Skin epidermis (tissue), 12 donors: Measurements from ENCODE around the gene NAXE.
"Not testable (repeated sequence)": the region's sequence is repeated elsewhere in the genome, so short reads cannot be mapped to it uniquely, and the experiment has no call there.

ENCODE experiments used
- H3K27ac ChIP-seq, 21 experiments: fragments of 200-600 bp; sonication (generic) in 11 of 21; one replicate each; pipeline ENCODE4 v1.5.0; 2020; ENCODE audit warnings: mild to moderate bottlenecking in 3 of 21, inconsistent platforms in 2 of 21, moderate library complexity in 2 of 21
- H3K4me3 ChIP-seq, 7 experiments: fragments of 200-600 bp; sonication (generic) in 2 of 7; one replicate each; pipeline ENCODE4 v1.5.0; 2020; ENCODE audit warnings: inconsistent platforms in 2 of 7, mild to moderate bottlenecking in 2 of 7, moderate library complexity in 1 of 7

Gene NAXE

DNA sequence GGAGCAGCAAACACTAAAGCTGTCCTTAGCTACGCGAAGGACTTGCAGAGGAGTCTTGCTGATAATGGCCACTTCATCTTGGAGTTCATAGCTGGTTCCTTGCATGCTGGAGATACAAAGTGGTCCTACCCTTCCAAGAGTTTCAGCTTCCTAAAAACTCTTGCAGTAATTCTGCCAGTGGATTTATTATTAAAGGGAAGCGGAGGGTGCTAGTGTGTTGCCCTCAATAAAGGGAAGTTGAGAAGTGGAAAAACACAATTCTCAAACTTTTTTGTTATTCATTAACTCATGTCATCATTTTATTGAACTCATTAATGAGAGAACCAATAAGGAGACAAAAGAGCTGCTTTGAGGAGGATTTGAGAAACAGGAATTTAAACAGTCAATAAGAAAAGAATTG, 21.1 kb downstream of the NAXE start:
- no peak overlapping the region for H3K27ac ChIP-seq

DNA sequence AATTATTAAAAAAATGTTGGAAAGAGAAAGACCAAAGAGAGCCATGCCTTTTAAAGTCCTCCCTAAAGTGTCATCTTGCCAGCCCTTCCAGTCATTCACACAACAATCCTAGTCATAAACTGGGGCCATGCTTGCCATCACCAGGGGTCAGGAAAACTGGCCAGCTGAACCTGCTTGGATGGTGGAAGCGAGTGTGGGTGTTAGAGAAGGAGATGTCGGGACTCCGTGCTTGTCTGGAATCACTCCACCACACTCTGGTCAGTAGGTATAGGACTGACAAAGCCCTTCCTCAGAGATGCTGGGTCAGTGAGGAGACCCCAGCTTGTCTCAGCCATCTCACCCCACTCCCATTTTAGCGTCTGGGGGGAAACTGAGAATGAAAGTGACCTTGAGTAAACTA, 24.4 kb downstream of the NAXE start:
- H3K4me3 ChIP-seq: no peak overlapping the region
- H3K27ac ChIP-seq: no peak overlapping the region

More for the DNA sequence above, 21.1 kb downstream of the NAXE start:
- H3K4me3 ChIP-seq: no peak overlapping the region

DNA sequence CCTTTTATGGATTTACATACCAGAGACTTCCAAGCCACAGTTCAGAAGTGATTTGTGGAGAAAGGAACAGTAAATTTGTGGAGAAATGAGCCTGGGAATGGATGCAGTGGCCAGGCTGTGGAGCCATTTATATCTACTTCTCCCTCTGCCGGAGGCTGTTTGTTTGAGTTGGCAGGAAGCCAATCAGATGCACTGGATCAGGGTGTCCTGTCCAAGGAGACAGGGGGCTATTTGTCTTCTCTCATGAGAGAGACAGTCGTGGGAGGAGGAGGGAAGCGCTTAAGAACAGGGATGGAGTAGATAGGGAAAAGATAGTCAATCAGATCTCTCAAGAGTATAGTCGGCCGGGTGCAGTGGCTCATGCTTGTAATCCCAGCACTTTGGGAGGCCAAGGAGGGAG, 24.9 kb downstream of the NAXE start:
- Histone ChIP-seq H3K27ac (no peak overlapping the region), H3K4me3 (no peak overlapping the region)

DNA sequence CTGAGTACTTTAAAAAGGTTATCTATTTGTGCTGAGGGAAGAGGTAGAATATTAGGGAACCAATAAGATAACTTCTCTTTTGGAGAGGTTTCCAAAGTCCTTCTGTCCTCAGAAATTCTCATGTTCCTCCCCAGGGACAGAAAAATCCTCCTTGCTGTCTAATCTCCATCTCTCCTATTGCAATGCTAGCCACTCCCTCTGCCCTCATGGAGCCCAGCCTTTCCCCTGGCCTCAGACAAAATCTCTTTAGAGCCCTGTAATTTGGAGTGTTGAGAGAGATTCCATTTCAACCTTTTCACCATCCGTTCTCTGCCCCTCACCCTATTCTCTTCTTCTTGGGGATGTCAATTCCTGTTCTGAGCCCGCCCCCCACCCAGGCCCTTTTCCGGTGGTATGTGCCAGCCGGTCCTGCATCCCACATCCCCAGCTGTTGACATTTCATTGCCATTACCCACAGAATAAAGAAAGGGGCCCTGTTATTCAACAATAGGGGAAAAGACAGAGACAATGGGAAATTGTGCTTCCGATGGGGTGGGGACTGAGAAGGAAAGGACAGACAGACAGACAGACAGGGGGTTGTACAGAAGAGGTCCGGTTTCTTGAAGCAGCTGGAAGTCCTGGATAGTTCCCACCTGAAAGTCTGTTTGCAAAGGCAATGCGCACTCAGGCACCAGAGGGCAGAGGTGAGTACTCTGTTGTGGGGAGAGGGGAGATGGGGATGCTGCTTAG, 27.4 kb downstream of the NAXE start, which contains the start of gene HAPLN2:
TSS of gene HAPLN2 (plus strand) at position 563 of the 729 bp plus-strand sequence. CDS start 4,076 bp downstream, outside the sequence.
- Histone ChIP-seq H3K4me3 (no peak within 1 kb of the TSS), H3K27ac (no peak within 1 kb of the TSS)

DNA sequence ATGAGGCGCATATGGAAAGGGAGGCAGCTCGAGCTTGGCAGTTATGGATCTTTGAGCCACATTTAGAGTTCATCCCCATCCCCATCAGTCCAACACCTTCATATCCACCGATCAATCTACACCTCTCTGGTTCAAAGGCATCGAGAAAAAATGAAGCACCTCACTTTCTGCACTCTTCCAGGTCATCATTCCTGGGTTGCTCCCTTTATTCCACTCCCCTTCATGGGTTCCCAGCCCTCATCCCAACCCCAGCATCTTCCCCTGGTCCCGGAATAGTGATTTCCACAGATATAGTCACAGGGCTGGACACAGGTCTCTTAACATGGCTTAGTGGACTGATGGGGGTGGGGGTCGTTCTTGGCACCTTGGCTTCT, 28.0 kb downstream of the NAXE start:
- no peak overlapping the region for H3K4me3 ChIP-seq
- no peak overlapping the region for H3K27ac ChIP-seq

DNA sequence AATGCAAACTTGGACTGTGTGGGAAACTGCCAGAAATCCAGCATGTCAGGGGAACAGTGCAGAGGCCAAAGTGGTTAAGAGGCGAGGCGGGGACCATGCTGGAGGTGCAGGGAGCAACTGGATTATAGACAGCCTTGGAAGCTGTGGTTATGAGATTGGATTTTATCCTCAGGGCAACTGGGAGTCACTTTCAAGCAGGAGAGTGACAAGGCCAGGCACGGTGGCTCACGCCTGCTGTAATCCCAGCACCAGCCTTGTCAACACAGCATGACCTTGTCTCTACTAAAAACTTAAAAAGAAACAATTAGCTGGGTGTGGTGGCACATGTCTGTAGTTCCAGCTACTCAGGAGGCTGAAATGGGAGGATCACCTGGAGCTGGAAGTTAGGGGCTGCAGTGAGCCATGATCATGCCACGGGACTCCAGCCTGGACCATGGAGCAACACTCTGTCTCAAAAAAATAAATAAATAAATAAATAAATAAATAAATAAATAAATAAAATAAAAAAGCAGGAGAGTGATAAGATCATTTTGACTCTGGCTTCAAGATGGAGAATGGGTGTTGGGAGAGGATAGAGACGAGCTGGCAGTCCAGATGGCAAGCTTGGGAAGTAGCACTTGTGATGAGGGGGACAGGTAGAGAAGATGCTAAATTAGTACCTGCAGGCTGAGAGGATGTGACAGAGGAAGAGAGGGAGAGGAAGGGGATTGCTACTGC, 31.2 kb downstream of the NAXE start:
- H3K27ac ChIP-seq: no peak overlapping the region
- no peak overlapping the region for H3K4me3 ChIP-seq

DNA sequence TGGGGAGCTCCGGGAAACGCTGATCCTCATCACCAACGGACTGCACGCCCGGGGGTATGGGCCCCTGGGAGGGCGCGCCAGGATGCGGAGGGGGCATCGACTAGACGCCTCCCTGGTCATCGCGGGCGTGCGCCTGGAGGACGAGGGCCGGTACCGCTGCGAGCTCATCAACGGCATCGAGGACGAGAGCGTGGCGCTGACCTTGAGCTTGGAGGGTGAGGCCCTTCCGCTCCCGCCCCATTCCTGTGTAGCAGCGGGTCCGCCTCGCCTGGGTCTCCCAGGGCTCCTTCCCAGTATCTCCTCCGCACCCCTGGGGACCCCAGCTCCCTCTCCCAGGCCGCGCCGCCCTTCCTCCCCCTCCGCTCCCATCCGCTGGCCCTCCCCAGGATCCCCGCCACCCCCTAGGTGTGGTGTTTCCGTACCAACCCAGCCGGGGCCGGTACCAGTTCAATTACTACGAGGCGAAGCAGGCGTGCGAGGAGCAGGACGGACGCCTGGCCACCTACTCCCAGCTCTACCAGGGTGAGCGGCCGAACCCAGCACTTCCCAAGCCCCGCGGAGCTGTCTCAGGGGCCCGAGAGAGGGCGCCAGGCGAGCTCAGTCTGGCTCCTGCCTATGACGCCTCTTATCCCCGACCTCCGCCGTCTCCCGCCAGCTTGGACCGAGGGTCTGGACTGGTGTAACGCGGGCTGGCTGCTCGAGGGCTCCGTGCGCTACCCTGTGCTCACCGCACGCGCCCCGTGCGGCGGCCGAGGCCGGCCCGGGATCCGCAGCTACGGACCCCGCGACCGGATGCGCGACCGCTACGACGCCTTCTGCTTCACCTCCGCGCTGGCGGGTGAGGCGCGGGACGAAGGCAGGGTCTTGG, 32.6 kb downstream of the NAXE start:
- no peak overlapping the region for H3K27ac ChIP-seq

DNA sequence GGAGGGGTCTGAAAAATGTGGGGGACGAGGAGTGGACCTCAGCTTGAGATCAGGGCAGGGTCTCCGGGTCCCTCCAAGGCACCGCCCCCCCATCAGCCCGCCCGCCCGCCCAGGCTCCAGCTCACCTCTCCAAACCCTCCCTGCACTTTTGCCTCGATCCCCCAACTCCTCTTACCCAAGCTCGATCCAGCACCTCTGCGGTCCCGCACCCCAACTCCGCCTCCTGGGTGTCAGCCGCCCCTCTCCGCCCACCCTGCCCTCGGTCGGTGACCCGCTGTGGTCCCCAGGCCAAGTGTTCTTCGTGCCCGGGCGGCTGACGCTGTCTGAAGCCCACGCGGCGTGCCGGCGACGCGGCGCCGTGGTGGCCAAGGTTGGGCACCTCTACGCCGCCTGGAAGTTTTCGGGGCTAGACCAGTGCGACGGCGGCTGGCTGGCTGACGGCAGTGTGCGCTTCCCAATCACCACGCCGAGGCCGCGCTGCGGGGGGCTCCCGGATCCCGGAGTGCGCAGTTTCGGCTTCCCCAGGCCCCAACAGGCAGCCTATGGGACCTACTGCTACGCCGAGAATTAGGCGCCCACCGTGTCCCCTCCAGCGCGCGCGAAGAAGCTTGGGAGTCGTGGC, 33.3 kb downstream of the NAXE start:
- peak overlapping the region in 6 of 7 experiments; percentile 6 to 26 (median 16) for H3K4me3 ChIP-seq

More for the DNA sequence above, 32.6 kb downstream of the NAXE start:
- H3K4me3 ChIP-seq: peak overlapping the region in 6 of 7 experiments; percentile 6 to 26 (median 16)

DNA sequence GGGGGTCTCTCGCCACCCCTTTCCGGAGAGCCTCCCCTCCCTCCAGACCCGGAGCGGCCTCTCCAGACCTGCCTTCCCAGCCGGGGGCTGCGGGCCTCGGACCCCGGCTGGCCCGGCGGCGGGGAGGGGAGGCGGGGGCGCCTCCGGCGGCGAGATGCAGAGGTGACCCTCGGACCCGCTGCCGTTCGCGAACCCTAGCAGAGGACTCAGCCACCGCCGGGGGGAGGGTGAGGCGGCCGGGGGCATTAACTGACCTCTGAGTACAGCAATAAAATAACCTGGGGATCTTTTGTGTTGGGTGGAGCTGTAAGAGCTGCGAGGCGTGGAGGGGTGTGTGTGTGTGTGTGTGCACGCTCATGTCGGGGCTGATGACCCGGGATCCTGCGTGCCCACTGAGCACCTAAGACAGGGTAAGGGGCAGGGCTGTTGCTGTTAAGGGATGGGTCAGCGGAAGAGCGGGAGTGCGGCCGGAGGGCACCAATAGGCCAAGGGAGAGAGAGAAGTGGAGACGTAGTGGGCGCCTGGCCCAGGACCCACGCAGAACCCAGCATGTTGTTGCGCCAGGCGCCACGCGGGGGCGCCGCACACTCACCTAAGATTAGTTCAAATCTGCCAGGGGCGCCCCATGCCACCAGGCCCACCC, 34.0 kb downstream of the NAXE start:
- Histone ChIP-seq H3K27ac (no peak overlapping the region), H3K4me3 (peak overlapping the region in 1 of 7 experiments; percentile 25)

More for the DNA sequence above, 33.3 kb downstream of the NAXE start:
- H3K27ac ChIP-seq: no peak overlapping the region

DNA sequence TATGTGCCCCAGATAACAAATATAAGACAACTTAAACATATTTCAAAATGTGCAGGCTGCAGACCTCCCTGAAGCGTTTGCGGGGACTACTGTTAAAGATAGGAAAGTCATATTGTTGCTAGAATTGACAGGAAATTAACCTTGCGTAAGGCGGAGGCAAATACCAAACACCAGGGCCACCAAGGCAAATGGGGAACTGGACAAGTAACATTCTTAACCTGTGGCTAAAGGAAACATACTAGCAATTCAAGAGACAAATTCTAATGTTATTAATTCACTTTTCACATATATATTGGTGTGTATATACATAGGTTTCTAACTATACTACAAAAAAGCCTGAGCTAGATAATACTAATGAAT, 34.5 kb downstream of the NAXE start:
- Histone ChIP-seq H3K27ac (no peak overlapping the region), H3K4me3 (no peak overlapping the region)

DNA sequence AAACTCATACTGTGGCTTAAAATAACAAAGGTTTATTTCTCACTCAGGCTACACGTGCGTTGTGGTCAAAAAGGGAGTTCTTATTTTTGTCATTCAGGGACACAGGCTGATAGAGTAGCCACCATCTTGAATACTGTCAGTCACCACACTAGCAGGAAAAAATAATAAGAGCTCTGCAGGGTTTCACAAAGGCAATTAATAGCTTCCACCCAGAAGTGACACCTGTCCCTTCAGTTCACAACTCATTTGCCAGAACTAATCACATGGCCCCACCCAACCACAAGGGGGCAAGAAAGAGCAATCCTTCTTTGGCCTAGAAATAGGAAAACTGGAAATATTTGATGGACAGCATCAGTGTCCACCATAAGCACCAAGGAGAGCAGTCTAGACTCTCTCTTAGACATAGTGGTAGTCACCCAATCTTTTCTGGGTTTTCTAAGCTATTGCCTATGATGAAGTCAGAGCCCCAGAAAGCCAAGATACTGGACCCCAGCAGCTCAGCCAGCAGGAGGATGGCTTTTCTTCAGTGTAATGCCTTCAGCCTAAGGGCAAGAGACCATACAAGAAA, 35.8 kb downstream of the NAXE start:
- H3K27ac ChIP-seq: no peak overlapping the region
- H3K4me3 ChIP-seq: no peak overlapping the region

DNA sequence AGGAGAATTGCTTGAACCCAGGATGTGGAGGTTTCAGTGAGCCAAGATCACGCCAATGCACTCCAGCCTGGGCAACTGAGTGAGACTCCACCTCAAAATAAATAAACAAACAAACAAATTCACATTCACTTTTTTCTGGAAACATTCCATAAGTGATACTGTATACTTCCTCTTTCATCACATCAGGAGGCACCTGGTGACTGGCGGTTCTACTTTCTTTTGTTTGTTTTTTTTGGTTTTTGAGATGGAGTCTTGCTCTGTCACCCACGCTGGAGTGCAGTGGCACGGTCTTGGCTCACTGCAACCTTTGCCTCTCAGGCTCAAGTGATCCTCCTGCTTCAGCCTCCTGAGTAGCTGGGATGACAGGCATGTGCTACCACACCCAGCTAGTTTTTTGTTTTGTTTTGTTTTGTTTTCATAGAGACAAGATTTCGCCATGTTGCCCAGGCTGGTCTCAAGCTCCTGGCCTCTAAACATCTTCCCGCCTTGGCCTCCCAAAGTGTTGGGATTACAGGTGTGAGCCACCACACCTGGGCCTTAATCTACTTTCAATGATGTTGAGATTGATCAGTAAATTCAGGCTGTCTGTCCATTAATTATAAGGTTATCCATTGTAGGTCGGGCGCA, 38.4 kb downstream of the NAXE start:
- Histone ChIP-seq H3K4me3 (no peak overlapping the region), H3K27ac (no peak overlapping the region)

DNA sequence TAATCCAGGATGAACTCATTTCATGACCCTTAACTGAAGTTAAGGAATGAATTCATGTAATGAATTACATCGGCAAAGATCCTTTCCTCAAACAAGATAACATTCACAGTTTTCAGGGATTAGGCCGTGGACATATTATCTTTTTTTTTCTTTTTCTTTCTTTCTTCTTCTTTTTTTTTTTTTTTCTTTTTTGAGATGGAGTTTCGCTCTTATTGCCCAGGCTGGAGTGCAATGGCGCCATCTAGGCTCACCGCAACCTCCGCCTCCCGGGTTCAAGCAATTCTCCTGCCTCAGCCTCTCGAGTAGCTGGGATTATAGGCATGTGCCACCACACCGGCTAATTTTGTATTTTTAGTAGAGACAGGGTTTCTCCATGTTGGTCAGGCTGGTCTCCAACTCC, 39.6 kb downstream of the NAXE start:
- H3K4me3 ChIP-seq, H3K27ac ChIP-seq: not testable (repeated sequence)

DNA sequence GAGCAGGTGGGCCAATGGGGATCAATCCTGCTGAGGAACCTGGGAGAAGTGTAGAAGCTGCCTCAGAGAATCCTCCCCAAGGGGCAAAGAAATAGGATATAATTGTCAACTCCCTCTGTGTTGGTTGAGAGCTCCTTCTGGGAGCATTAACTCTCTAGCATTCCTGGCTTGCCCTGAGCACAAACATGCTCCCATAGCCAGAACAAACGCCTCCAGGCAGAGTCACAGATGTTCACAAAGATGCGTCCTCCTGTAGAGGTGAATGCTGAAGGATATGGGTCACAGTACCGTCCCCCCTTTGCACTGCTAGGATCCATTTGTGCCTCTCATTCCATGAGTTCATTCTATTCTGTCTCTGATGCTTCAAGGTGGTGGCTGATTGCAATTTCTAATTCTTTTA, 40.8 kb downstream of the NAXE start:
- Histone ChIP-seq H3K27ac (no peak overlapping the region), H3K4me3 (no peak overlapping the region)

DNA sequence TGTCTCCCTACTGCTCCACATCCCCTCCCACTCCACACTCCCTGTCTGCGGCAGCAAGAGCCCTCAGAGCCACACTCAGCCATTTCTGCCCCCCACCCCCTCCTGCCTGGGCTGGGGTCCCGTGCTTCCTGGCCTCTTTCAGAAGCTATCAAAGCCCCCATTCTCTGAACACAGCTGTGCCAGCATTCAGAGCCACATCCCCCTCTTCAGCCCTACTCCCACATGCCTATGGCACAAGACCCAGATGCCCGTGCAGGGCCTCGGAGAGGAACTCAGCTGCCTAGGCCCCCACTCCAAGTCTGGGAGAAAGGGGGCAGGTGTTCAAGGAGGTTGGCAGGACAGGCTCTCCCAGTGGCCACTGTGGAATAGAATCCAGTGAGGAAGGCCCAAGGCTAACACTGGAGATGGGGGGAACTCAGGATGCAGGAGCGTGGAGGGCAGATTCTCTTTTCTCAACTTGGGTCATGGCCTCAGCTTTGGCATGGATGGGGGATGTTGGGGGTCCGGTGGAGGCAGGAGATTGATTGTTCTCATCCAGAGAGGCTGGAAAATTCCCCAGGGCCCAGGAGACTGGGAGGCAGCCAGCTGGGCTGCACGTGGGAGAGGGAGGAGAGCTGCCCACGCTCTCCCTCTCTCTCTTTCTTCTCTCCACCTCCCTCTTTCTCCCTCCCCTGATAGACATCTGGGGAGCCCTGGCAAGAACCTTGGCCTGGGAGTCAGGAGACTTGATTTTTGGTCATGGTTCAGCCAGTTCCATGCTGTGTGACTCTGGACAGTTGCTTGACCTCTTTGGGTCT, 46.8 kb downstream of the NAXE start:
- no peak overlapping the region for H3K27ac ChIP-seq
- H3K4me3 ChIP-seq: no peak overlapping the region

DNA sequence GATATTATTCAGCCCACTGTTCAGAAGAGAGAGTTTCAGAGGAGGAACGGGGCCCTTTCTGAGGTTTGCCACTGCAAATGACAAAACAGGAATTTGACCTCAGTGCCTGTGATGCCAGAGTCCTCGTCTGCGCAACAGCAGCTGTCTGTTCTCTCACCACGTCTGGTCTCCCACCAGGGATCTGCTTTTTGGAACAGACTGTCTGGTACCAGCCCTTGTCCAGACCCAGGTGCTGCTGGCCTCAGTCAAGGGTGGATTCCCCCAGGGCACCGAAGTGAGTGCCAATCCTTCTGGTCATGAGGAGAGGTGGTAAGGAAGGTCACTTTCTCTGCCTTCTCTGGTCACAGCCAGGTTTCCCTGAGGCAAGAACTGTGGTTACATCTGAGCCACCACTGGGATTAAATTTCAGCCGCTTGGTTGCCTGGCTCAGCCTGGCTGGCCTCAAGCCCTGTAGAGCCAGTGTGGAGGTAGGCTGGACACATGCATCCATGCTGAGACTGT, 48.1 kb downstream of the NAXE start:
- no peak overlapping the region for H3K4me3 ChIP-seq
- no peak overlapping the region for H3K27ac ChIP-seq

DNA sequence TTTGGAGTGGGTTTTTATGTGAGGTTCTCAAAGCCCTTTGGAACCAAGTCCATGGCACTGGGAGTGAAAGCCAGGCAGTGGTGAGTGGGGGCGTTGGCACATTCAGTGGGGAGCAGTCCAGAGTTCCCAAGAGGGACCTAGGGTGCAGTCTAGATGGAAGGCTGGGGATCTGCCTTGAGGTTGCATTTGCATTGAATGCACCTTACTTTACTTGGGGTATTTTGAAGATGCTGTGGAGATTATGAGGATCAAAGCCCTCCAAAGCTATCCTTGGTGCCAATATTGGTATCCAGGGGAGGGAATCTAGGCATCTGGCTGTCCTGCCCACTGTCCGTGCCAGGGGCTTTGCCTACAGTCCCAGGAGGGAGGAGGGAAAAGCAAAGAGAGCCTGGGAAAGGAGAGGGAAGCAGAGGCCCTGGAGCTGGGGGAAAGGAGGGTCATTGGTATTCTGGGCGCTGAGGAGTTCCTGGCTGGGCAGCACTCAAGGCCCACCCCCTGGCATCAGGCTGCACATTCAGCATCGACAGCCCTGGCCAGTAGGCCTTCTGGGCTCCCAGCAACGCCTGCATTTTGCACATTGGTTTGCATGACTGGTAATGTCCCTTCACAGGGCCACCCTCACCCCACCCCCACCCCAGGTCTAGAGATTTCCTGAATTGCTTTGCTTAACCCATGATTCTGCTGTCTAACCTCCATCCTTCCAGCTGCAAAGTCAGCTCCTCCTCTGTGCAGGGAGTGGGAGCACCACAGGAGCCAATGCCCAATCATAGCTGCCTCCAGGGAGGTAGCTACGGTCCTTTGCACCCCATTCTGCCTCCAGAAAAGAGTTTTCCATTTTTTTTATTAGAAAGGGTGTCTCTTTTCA, 49.5 kb downstream of the NAXE start:
- H3K4me3 ChIP-seq: no peak overlapping the region
- no peak overlapping the region for H3K27ac ChIP-seq
